PC-9 (cell line): ENCODE results near the gene ALDH1A3. TPM values are rescaled to one million over a fixed set of nuclear protein-coding genes. Genes with fewer than 3 reads are reported as not detected.
A peak's percentile ranks its signal among the peaks of the same experiment; 100 is the strongest.

ENCODE experiments used
- BruUV-seq: library from RNA; stranded (reverse); fragments of 400-500 nt; replicated peaks from 2 replicates; lab custom pipeline; 2021; lab: Mats Ljungman, UMichigan
- CTCF ChIA-PET: fragments of 300-600 bp; sonication (Branson Sonifier 250); formaldehyde crosslinking; loops from one replicate; lab custom pipeline; 2022; ENCODE audit warnings: antibody characterized with exemption; lab: Charles Lee
- POLR2A ChIA-PET: fragments of 300-600 bp; sonication (Branson Sonifier 250); formaldehyde crosslinking; loops from one replicate; lab custom pipeline; 2022; ENCODE audit warnings: antibody characterized with exemption; ENCODE audit not compliant: unreplicated experiment; lab: Charles Lee
- DNase-seq, 2 experiments: peaks; one replicate each; pipeline versions ENCODE4 v3.0.0 to v3.0.0-alpha.2; 2015 to 2022; ENCODE audit warnings: mixed read lengths in 1 of 2
- H2AFZ ChIP-seq: fragments of 200-600 bp; sonication (generic); 2 replicates; pipeline ENCODE4 v1.8.1; 2017; ENCODE audit warnings: antibody characterized with exemption
- H3F3A ChIP-seq: fragments of 200-600 bp; sonication (generic); 2 replicates; pipeline ENCODE4 v1.8.1; 2017; ENCODE audit warnings: antibody characterized with exemption, mild to moderate bottlenecking, low read depth; ENCODE audit not compliant: insufficient read depth
- H3K27ac ChIP-seq: fragments of 200-600 bp; sonication (generic); 2 replicates; pipeline ENCODE4 v1.6.1; 2016; ENCODE audit warnings: mixed run types
- H3K27me3 ChIP-seq: fragments of 200-600 bp; sonication (generic); 2 replicates; pipeline ENCODE4 v1.6.1; 2016; ENCODE audit warnings: low read depth, mixed run types; ENCODE audit not compliant: insufficient read depth
- H3K36me3 ChIP-seq: fragments of 200-600 bp; sonication (generic); 2 replicates; pipeline ENCODE4 v1.6.1; 2016; ENCODE audit warnings: low read depth, mixed run types
- H3K4me1 ChIP-seq: fragments of 200-600 bp; sonication (generic); replicated peaks from 2 replicates; pipeline ENCODE4 v1.6.1; 2016; ENCODE audit warnings: mixed run types; ENCODE audit not compliant: insufficient read depth
- H3K4me2 ChIP-seq: fragments of 200-600 bp; sonication (generic); 2 replicates; pipeline ENCODE4 v1.6.1; 2017; ENCODE audit warnings: mixed run types
- H3K4me3 ChIP-seq: fragments of 200-600 bp; sonication (generic); 2 replicates; pipeline ENCODE4 v1.6.1; 2016; ENCODE audit warnings: mixed run types
- H3K79me2 ChIP-seq: fragments of 200-600 bp; sonication (generic); 2 replicates; pipeline ENCODE4 v1.6.1; 2017; ENCODE audit warnings: low read depth, mixed run types
- H3K9me2 ChIP-seq: fragments of 200-600 bp; sonication (generic); 2 replicates; pipeline ENCODE4 v1.8.1; 2017; ENCODE audit warnings: mild to moderate bottlenecking; ENCODE audit not compliant: insufficient read depth
- H3K9me3 ChIP-seq: fragments of 200-600 bp; sonication (generic); 2 replicates; pipeline ENCODE4 v1.8.1; 2016; ENCODE audit warnings: low read depth; ENCODE audit not compliant: insufficient read depth
- H4K20me1 ChIP-seq: fragments of 200-600 bp; sonication (generic); 2 replicates; pipeline ENCODE4 v1.8.1; 2017; ENCODE audit not compliant: insufficient read depth
- EZH2 ChIP-seq: fragments of 200-600 bp; sonication (generic); IDR thresholded peaks from 2 replicates; pipeline ENCODE4 v1.8.0; 2017; ENCODE audit warnings: antibody characterized with exemption, low read depth
- intact Hi-C: fragments of 100-400 bp; cut with micrococcal nuclease; formaldehyde crosslinking; loops from one replicate; pipeline ENCODE4 v1.10.0; 2022; ENCODE audit not compliant: unreplicated experiment
- total RNA-seq: library from RNA; stranded (reverse); gene quantifications from 2 replicates; pipeline ENCODE4 v1.2.3, GENCODE V29; 2021
- TF ChIP-seq, protein P1 (sequence below): fragments of 200-600 bp; sonication (generic); conservative IDR thresholded peaks from 2 replicates; pipeline ENCODE4 v1.6.1; 2017; ENCODE audit warnings: mixed run types, antibody characterized with exemption, mild to moderate bottlenecking, moderate library complexity

The ALDH1A3 gene
- total RNA-seq, 1 experiment from 2014 or later, result 469 TPM

DNA sequence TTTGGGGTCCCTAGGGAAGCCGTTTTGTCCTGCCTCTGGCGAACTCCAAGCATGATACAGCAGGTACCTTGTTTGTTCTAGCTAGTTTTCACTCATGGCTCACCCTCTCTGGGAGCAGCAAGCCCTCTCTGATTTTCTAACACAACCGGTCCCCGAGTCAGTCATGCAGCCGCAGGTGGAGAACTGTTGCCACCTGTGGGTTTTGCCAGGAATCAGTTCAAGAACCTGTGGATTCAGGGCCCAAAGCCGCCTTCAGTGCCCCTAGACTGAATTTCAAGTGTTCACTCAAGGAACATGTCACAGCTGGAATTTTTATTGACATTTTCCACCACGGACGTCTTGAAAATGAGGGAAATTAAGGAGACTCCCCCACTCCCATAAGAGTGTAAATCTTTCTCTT lies 26.2 kb downstream of the ALDH1A3 start:
- POLR2A ChIA-PET, result no interaction called here
- DNase-seq, result no peak

DNA sequence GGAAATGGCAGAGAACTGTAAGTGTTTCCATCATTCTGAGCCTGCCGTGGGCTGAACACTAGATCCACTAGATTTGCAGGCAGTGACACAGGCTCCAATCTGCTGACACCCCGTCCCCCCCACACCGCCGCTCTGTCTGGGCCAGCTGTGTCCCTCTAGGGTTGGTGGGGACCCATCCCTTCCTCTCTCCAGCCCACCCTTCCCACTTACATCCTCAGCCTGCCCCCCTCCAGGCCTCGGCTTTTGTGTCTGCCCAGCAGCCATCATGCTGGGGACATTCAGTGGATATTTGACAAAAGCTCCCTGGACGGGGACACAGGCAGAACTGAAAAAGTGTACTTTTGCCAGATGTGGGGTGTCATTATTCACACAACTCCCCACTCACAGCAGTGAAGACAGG lies 28.8 kb downstream of the ALDH1A3 start:
- intact Hi-C loops, result no loop called here
- Histone ChIP-seq H3K9me3 (no peaks in the 10 kb centered on the region), H3K4me1 (no peaks in the 10 kb centered on the region), H2AFZ (no peak overlapping the region), H3K36me3 (peaks cover 68% of the 10 kb centered on the region), H3K4me3 (no peak overlapping the region), H3K4me2 (no peak overlapping the region), H3K27ac (no peak overlapping the region), H3K79me2 (peaks cover 9% of the 10 kb centered on the region; the same call in 1 of the 2 replicates), H3K27me3 (no peaks in the 10 kb centered on the region), H3F3A (peaks cover 86% of the 10 kb centered on the region), H4K20me1 (peaks cover 7% of the 10 kb centered on the region), H3K9me2 (no peaks in the 10 kb centered on the region)
- TF ChIP-seq, protein P1, sequence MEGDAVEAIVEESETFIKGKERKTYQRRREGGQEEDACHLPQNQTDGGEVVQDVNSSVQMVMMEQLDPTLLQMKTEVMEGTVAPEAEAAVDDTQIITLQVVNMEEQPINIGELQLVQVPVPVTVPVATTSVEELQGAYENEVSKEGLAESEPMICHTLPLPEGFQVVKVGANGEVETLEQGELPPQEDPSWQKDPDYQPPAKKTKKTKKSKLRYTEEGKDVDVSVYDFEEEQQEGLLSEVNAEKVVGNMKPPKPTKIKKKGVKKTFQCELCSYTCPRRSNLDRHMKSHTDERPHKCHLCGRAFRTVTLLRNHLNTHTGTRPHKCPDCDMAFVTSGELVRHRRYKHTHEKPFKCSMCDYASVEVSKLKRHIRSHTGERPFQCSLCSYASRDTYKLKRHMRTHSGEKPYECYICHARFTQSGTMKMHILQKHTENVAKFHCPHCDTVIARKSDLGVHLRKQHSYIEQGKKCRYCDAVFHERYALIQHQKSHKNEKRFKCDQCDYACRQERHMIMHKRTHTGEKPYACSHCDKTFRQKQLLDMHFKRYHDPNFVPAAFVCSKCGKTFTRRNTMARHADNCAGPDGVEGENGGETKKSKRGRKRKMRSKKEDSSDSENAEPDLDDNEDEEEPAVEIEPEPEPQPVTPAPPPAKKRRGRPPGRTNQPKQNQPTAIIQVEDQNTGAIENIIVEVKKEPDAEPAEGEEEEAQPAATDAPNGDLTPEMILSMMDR, result no peak
- TF ChIP-seq EZH2, result no peak
- POLR2A ChIA-PET, result no interaction called here
- BruUV-seq, result no TSS peak
- no peak for DNase-seq
- CTCF ChIA-PET, result no interaction called here

More for the DNA sequence above, 26.2 kb downstream of the ALDH1A3 start:
- no TSS peak for BruUV-seq
- no peaks in the 10 kb centered on the region for H3K4me1 ChIP-seq
- peaks cover 13% of the 10 kb centered on the region; the same call in 1 of the 2 replicates for H3K79me2 ChIP-seq
- intact Hi-C loops, result no loop called here
- peaks cover 75% of the 10 kb centered on the region for H3K36me3 ChIP-seq
- peaks cover 13% of the 10 kb centered on the region for H4K20me1 ChIP-seq
- peaks cover 89% of the 10 kb centered on the region for H3F3A ChIP-seq
- no peaks in the 10 kb centered on the region for H3K9me3 ChIP-seq
- H3K9me2 ChIP-seq, result no peaks in the 10 kb centered on the region
- no peak overlapping the region for H3K4me2 ChIP-seq
- no peak overlapping the region for H2AFZ ChIP-seq
- no peaks in the 10 kb centered on the region for H3K27me3 ChIP-seq
- H3K4me3 ChIP-seq, result no peak overlapping the region
- H3K27ac ChIP-seq, result 0 out of 2 replicates have a peak overlapping the region, but pooled peaks have one; percentile 3
- no peak for TF ChIP-seq EZH2
- TF ChIP-seq, protein P1, result no peak
- CTCF ChIA-PET, result interaction anchor here (0.6 to 0.7 kb wide), 2 partner anchors 8 to 1173 kb away, joined by 3 to 10 read pairs; partner anchors contain the start of gene LYSMD4

DNA sequence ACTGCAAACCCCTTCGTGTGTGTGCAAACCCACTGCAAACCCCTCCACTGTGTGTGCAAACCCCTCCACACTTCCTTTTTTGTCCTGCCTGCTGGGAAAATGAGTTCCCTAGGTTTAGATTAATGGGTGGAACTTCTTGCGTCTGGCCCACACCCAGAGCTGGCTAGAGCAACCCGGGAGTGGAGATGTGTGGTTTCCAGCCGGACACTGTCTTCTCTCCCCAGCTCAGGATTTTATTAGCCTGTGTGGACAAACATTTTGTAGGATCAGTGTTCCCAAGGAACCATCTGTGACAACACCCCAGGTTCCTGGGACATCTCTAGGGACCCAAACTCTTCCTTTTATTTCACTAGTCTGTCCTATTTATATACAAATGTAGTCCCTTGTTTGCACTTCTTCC lies 29.9 kb downstream of the ALDH1A3 start:
- no peak overlapping the region for H3K4me2 ChIP-seq
- no peak overlapping the region for H3K27ac ChIP-seq
- H3K36me3 ChIP-seq, result peaks cover 65% of the 10 kb centered on the region
- peaks cover 89% of the 10 kb centered on the region for H3F3A ChIP-seq
- POLR2A ChIA-PET, result no interaction called here
- BruUV-seq, result no TSS peak
- no peak overlapping the region for H3K4me3 ChIP-seq
- DNase-seq, result no peak
- CTCF ChIA-PET, result no interaction called here
- no peaks in the 10 kb centered on the region for H3K27me3 ChIP-seq
- H3K9me3 ChIP-seq, result no peaks in the 10 kb centered on the region
- peaks cover 3% of the 10 kb centered on the region for H4K20me1 ChIP-seq
- H3K9me2 ChIP-seq, result no peaks in the 10 kb centered on the region
- H3K4me1 ChIP-seq, result no peaks in the 10 kb centered on the region
- intact Hi-C loops, result no loop called here
- 0 out of 2 replicates have a peak, but pooled peaks cover 8% of the 10 kb centered on the region for H3K79me2 ChIP-seq
- no peak overlapping the region for H2AFZ ChIP-seq
- no peak for TF ChIP-seq EZH2
- TF ChIP-seq, protein P1, result no peak
